Measurements from ENCODE around the gene NFATC1.

NFATC1 gene

GRCh38 chr18:79354350-79354749 is 41.4 kb upstream of the NFATC1 start:
- H3K27me3 ChIP-seq = no peaks in the 10 kb centered on the region
- H3K4me3 ChIP-seq (ENCODE audit: low read depth in 1 of 2, low read length in 1 of 2) = no peak overlapping the region
- H3K27ac ChIP-seq = no peak overlapping the region
- TF ChIP-seq, protein P1, sequence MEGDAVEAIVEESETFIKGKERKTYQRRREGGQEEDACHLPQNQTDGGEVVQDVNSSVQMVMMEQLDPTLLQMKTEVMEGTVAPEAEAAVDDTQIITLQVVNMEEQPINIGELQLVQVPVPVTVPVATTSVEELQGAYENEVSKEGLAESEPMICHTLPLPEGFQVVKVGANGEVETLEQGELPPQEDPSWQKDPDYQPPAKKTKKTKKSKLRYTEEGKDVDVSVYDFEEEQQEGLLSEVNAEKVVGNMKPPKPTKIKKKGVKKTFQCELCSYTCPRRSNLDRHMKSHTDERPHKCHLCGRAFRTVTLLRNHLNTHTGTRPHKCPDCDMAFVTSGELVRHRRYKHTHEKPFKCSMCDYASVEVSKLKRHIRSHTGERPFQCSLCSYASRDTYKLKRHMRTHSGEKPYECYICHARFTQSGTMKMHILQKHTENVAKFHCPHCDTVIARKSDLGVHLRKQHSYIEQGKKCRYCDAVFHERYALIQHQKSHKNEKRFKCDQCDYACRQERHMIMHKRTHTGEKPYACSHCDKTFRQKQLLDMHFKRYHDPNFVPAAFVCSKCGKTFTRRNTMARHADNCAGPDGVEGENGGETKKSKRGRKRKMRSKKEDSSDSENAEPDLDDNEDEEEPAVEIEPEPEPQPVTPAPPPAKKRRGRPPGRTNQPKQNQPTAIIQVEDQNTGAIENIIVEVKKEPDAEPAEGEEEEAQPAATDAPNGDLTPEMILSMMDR (IDR thresholded peaks at IDR 0.05) = no peak
- no peaks in the 10 kb centered on the region for H3K9me3 ChIP-seq
- H3K36me3 ChIP-seq = peaks cover 36% of the 10 kb centered on the region
- H3K4me1 ChIP-seq (ENCODE audit: control insufficient read depth in 1 of 2, insufficient read depth in 1 of 2, low read depth in 1 of 2, low read length in 1 of 2) = no peaks in the 10 kb centered on the region

DNA sequence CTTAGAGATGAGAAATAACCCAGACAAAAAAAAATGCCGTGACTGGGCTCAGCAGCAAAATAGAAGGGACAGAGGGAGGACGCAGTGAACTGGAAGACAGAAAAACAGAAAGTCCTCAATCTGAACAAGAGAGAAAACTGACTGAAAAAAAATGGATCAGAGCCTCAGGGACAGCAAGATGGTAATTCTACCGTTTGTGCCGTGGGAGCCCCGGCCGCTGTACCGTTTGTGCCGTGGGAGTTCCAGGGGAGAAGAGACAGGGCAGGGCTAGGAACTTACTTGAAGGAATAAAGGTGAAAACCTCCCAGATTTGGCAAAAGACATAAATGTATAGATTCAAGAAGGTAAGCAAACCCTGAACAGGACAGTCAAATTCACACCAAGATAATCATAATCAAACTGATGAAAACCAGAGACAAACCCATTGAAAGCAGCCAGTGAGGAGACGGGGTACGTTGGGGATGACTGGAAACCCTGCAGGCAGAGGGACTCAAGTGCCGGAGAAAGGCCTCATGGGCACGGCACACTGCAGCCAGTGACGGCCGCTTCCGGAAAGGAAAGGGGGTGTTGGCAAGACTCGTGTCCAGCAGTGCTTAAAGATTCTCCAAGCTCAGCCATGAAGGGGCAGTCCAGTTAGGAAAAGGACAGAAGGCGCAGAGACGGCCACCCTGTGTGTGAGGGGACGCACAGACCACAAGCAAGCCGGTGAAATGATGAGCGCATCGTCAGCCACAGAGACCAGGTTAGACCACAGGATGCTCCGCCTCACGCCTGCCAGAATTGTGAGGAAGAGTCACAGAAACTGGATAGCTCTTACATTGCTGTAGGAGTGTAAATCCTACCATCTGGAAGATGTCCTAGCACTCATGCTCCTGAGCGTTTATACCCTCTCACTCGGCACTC is 40.0 kb upstream of the NFATC1 start:
- Histone ChIP-seq H3K4me3 (ENCODE audit: low read depth in 1 of 2, low read length in 1 of 2) (no peak overlapping the region), H3K4me1 (ENCODE audit: control insufficient read depth in 1 of 2, insufficient read depth in 1 of 2, low read depth in 1 of 2, low read length in 1 of 2) (no peaks in the 10 kb centered on the region), H3K27me3 (no peaks in the 10 kb centered on the region), H3K27ac (no peak overlapping the region), H3K36me3 (peaks cover 38% of the 10 kb centered on the region), H3K9me3 (no peaks in the 10 kb centered on the region)
- TF ChIP-seq, protein P1 (IDR thresholded peaks at IDR 0.05) = no peak

DNA sequence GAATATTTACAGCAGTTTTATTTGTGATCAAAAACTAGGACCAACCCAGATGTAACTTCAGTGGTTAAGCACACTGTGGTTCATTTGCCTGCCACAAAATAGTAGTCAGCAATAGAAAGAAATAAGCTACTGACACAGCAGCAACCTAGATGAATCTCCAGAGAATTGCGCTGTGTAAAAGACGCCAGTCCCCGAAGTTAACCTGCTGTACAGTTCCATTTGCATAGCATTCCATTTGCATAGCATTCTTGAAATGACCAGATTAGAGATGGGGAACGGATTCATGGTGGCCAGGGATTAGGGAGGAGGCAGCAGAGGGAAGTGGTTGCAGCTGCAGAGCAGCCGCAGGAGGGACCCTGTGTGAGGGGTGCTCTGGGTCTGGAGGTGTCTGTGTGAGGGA is 39.3 kb upstream of the NFATC1 start:
- H3K27me3 ChIP-seq = no peaks in the 10 kb centered on the region
- TF ChIP-seq, protein P1 (IDR thresholded peaks at IDR 0.05) = no peak
- no peak overlapping the region for H3K27ac ChIP-seq
- peaks cover 44% of the 10 kb centered on the region for H3K36me3 ChIP-seq
- no peak overlapping the region for H3K4me3 ChIP-seq (ENCODE audit: low read depth in 1 of 2, low read length in 1 of 2)
- no peaks in the 10 kb centered on the region for H3K9me3 ChIP-seq
- H3K4me1 ChIP-seq (ENCODE audit: control insufficient read depth in 1 of 2, insufficient read depth in 1 of 2, low read depth in 1 of 2, low read length in 1 of 2) = no peaks in the 10 kb centered on the region

DNA sequence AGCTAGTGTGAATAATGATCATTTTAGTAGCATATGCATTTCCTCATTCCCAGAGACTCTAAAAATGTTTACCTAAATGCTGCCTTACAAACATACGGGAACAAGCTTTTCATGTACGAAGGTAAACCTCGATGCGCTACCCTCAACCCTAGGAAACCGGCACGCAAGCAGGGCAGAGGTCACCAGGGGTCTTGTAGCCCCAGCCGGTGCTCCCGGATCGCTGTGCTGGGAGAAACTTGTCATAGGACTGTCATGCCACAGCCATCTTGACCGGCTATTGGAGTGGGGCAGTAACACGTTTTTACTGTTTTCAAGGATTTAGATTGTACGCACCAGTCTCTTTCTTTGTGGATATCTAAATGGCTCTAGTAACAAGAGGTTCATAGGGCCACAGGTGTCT is 34.8 kb upstream of the NFATC1 start:
- H3K4me1 ChIP-seq (ENCODE audit: control insufficient read depth in 1 of 2, insufficient read depth in 1 of 2, low read depth in 1 of 2, low read length in 1 of 2) = no peaks in the 10 kb centered on the region
- TF ChIP-seq, protein P1 (IDR thresholded peaks at IDR 0.05) = no peak
- H3K9me3 ChIP-seq = no peaks in the 10 kb centered on the region
- no peaks in the 10 kb centered on the region for H3K27me3 ChIP-seq
- peaks cover 55% of the 10 kb centered on the region for H3K36me3 ChIP-seq
- H3K4me3 ChIP-seq (ENCODE audit: low read depth in 1 of 2, low read length in 1 of 2) = no peak overlapping the region
- H3K27ac ChIP-seq = no peak overlapping the region

DNA sequence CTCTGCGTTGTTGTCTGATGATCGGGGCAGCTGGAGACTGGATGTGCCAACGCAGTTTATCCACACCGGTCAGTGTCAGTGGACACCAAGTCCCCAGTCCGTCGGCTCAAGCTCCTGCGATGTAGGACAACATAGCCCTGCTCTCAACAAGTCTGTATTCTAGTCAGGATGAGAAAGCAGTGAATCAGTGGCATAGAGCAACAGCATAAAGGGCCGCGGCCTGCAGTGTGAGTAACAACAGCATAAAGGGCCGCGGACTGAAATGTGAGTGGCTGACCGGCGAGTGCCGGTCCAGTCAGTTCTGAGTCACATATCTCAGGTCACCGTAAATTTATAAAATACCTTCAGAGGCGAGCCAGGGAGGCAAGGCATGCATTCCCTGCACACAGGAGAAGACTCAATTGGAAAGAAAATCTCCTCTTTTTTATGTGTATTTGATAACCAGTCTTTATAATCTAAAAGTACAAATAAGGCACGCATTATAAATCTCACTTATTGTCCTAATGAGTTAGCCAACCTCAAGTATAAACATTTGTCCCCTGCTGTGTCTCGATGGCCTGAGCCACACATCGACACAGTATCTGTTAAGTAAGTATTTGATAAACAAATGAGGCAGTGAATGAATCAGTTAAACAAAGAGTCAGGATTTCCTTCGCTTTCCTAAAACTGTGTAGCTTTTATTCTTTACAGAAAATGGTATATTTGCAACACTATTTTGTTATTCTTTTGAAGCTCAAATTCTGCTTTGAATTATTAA is 33.8 kb upstream of the NFATC1 start:
- Histone ChIP-seq H3K36me3 (peaks cover 58% of the 10 kb centered on the region), H3K9me3 (no peaks in the 10 kb centered on the region), H3K27ac (no peak overlapping the region)

More for the DNA sequence above, 33.8 kb upstream of the NFATC1 start:
- H3K27me3 ChIP-seq = no peaks in the 10 kb centered on the region
- H3K4me3 ChIP-seq (ENCODE audit: low read depth in 1 of 2, low read length in 1 of 2) = no peak overlapping the region
- H3K4me1 ChIP-seq (ENCODE audit: control insufficient read depth in 1 of 2, insufficient read depth in 1 of 2, low read depth in 1 of 2, low read length in 1 of 2) = no peaks in the 10 kb centered on the region
- TF ChIP-seq, protein P1 (IDR thresholded peaks at IDR 0.05) = no peak
